ENCODE data around the gene LRRC25. TPM values are rescaled to one million over a fixed set of nuclear protein-coding genes. Genes with fewer than 3 reads are reported as not detected.
A peak's percentile ranks its signal among the peaks of the same experiment; 100 is the strongest.
"Not testable (repeated sequence)": the region's sequence is repeated elsewhere in the genome, so short reads cannot be mapped to it uniquely, and the experiment has no call there.

Gene LRRC25
- total RNA-seq, 1 donor from 2014 or later = not detected

DNA sequence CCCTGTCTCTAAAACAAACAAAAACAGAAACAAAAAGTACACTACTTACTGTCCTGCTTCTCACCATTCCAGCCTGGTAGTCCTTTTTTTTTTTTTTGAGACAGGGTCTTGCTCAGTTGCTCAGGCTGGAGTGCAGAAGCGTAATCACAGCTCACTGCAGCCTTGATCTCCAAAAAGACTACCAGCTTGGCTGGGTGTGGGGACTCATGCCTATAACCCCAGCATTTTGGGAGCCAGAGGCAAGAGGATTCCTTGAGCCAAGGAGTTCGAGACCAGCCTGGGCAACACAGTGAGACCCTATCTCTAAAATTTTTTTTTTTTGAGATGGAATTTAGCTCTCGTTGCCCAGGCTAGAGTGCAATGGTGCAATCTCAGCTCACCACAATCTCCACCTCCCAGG lies 16.6 kb downstream of the LRRC25 start:
- no peak for DNase-seq (ENCODE audit: low read depth in 2 of 2)

DNA sequence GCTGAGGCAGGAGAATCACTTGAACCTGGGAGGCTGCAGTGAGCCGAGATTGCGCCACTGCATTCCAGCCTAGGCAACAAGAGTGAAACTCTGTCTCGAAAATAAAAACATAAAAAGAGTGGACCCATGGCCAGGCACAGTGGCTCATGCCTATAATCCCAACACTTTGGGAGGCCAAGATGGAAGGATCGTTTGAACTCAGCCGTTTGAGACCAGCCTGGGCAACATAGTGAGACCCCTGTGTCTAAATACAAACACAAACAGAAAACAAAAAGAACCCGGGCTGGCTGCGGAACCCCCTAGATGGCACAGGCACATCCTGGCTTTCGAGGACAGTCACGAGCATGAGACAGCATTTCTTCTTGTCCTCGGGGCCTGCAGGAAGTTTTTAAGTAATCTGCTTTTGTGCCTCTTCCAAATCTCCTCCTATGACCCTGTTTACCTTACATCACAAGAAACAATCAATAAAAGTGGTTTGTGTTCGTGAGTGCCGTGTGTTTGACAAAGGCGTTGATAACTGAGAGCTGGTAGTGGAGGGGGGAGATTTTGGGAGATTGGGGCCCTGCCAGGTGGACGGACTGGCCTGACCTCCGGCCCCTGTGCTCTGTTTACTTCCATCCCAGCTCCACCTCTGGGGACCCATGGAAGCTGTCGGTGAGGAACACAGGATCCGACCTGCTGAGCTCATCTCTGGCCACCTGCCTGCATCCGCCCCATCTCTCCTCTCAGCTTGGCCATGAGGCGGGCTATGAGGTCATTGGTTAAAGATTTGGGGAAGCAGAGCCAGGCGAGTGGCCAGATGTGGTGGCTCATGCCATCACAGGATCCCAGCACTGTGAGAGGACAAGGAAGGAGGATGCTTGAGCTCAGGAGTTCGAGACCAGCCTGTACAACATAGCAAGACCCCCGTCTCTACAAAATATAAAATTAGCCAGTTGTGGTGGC lies 17.3 kb downstream of the LRRC25 start:
- peak; percentile 63 to 86 for DNase-seq (ENCODE audit: low read depth in 2 of 2)

DNA sequence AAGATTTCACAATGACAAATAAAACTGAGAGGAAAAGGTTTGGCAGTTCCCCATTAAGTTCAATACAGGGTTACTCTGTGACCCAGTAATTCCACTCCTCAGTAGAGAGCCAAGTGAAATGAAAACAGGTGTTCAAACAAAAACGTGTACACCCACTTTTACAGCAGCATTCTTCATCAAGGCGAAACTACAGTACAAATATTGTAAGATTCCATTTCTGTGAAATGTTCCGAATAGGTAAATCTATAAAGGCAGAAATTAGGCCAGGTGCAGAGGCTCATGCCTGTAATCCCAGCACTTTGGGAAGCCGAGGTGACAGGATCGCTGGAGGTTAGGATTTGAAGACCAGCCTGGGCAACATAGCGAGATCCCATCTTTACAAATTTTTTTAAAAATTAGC lies 20.4 kb downstream of the LRRC25 start:
- peak in 1 of 2 donors; percentile 50 for DNase-seq (ENCODE audit: low read depth in 2 of 2)

DNA sequence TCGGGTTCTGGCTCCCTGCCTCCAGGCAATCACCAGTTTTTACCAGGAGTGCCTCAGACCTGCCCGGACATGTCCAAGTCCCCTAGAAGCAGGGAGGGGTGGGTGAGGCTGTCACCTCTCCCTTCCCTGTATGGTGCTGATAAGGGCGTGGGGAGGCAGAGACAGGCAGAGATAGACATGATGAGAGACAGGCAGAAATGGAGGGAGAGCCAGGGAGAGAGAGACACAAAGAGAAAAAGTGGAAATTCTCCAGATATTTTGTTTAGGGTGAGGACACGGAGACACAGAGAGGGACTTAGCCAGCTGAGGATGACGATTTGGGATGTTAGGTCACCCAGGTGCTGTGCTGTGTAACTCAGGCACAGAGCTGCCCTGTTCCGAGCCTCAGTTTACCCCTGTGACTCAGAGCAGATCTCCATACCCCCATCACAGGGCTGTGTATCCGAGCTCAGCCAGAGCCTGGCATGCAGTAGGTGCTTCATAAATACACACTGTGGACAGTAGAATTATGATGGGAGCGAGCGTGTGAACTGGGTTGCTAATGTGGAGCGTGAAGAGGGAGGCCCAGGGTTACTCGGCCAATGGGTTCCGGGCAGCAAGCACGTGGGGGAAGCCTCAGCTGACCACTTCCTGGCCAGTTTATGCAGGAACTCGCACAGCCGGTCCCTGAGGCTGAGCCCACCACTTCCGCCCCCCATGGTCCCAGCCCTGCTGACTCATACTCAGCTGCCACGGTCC lies 23.4 kb downstream of the LRRC25 start:
- DNase-seq (ENCODE audit: low read depth in 2 of 2) = peak; percentile 97 to 99

DNA sequence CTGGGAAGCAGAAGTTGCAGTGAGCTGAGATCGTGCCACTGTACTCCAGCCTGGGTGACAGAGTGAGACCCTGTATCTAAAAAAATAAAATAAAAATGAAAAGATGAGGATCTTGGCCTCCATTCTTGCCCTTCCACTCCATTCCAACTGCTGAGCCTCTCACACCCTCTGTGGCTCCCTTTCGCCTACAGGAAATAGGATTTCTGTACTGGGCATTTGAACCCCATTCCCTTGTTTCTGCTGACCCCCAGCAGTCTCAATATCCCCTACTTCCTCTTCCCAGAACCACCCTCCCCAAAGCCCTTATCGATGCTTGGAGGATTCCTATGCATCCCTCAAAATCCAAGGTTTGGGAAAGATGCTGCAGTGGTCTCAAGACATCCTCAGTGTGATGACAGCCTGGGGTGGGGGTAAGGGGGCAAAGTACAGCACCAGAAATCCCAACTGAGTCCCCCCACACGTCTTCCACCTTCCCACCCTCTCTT lies 24.0 kb downstream of the LRRC25 start:
- no peak for DNase-seq (ENCODE audit: low read depth in 2 of 2)

DNA sequence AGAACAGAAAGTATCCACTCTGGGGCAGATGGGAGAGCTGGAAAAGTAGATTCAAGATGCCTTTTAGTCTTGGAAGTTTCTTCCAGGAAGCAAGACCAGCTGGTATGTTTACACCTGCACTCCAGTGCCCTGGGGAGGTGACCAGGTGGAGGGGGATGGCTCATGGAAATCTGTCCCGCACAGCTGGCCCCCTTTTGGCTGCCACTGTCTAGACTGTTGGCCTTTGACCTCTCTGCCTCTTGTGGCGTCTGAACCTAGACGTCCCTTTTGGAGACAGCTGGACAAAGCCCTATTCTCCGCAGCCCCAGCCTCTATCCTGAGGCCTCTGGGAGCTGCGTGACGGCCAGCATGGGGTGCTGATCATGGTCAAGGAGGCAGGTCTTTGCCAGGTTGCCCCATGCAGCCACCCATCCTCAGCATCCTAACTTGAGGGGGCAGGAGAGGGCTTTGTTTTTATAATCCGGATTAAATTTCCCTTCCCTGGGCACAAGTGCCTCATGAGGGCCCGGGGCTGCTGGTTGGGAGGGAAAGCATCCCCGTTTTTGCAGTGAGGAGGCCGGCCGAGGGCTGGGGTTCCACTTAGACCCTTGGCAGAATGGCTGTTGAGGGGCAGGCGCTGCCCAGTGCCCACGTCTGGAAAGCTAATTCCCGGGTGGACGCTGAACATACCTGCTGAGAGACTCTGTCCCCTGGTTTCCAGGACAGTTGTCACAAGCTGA lies 28.8 kb downstream of the LRRC25 start:
- no peak for DNase-seq (ENCODE audit: low read depth in 2 of 2)

DNA sequence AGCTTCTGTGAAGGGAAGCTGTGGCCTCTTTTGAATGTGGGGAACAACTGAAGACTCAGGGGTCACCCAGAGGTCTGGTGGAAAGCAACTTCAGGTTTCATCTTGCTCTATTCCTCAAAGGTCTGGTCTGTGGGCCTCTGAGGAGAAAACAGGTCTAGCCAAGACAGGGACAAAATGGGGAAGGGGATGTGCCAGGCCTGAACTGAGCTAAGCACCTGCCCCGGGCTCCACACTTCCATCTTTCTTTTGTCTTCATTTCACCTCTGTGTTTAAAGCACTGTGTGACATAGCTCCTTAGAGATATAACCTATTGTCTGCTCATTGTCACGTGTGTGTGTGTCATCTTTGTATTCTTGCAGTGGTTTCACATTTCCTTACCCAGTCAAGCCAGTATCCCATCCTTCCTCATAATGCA lies 31.4 kb downstream of the LRRC25 start:
- peak in 1 of 2 donors; percentile 75 for DNase-seq (ENCODE audit: low read depth in 2 of 2)

DNA sequence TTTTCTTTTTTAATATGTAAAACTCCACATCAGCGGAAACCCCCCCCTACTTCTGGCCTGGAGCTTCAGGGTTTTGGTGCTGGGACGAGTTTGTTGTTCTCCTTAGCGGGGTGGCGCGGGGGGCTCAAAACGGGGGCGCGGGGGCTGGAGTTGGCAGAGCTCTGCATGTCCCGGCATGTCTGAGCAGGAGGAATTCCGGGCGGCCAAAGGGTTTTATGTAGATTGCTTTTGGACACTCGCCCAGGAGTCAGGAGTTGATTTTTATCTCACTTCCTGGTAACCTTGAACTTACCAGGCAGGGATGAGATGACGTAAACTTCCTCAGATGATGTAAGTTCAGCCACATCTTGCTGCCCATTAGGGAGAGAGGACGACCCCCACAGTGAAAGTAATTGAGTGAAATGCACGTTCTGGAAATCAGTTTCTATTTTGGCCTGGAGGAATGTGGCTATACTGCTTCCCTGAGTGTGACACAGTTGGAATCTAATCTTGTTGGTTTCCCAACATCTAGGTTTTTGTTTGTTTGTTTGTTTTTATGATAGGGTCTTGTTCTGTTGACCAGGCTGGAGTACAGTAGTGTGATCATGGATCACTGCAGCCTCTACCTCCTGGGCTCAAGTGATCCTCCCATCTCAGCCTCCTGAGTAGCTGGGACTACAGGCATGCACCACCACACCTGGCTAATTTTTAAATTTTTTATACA lies 32.4 kb downstream of the LRRC25 start:
- DNase-seq (ENCODE audit: low read depth in 2 of 2) = peak; percentile 98 to 100

DNA sequence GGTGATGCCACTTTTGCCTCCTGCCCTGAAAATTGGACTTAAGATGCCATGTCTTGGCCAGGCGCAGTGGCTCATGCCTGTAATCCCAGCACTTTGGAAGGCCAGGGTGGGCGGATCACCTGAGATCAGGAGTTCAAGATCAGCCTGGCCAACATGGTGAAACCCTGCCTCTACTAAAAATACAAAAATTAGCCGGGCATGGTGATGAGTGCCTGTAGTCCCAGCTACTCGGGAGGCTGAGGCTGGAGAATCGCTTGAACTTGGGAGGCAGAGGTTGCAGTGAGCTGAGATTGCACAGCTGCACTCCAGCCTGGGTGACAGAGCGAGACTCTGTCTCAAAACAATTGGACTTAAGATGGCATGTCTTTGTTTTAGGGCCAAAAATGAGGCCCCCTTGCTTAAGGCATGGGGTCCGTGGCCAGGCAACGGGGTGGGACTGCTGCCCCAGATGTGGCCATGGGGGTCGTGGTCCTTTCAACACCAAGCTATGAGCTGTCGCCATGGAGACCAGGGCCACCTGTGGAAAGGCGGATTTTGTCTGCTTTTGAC lies 33.1 kb downstream of the LRRC25 start:
- peak in 1 of 2 donors; percentile 31 for DNase-seq (ENCODE audit: low read depth in 2 of 2)

DNA sequence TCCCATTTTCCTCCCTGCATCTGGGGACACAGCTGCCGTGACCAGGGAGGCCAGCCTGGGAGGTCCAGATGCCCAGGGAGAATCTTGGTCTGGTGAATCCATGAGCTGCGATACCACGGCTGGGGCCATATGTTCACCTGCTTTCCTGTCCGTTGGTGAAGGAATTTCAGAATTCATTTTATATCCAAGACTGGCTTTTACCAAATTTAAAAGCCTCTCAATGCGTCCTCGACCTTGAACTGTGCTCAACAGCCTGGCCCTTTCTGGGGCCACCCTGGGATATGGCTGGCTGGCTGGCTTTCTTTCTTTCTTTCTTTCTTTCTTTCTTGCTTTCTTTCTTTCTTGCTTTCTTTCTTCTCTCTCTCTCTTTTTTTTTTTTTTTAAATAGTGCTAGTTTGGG lies 33.6 kb downstream of the LRRC25 start:
- DNase-seq (ENCODE audit: low read depth in 2 of 2) = no peak

DNA sequence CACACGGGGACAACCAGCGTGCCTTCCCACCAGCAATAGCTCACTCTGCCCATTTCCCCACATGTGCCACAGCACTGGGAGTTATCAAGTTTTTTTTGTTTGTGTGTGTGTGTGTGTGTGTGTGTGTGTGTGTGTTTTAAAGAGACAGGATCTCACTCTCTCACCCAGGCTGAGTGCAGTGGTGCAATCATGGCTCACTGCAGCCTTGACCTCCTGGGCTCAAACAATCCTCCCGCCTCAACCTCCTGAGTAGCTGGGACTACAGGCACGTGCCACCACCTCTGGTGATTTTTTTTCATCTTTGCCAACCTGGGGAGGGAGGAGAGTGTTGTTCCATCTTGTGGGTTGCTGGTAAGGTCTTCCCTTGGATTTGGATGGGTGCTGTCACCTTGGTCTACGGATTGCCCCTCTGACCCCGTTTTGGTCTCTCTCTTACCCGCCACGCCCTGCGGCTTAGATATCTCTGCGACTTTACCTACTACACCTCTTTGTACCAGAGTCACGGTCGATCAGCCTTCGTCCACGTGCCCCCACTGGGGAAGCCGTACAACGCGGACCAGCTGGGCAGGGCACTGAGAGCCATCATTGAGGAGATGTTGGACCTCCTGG lies 34.4 kb downstream of the LRRC25 start:
- DNase-seq (ENCODE audit: low read depth in 2 of 2) = no peak

DNA sequence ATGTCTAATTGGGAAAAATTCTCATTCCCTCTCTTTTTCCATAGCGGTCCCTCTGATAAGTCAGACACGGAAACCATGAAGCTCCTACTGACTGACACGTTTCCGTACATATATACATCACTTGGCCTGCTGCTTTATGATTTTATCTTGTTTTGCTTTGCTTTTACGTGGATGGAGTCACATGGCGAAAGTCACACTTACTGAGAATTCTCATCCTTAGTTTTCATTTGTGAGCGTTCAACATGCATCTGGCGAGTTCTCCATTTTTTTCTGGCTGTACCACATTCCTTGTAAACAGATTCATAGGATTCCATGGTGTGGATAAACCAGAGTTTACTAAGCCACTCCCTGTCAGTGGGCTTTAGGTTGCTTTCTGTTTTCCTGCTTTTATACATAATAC lies 35.8 kb downstream of the LRRC25 start:
- DNase-seq (ENCODE audit: low read depth in 2 of 2) = peak in 1 of 2 donors; percentile 71

DNA sequence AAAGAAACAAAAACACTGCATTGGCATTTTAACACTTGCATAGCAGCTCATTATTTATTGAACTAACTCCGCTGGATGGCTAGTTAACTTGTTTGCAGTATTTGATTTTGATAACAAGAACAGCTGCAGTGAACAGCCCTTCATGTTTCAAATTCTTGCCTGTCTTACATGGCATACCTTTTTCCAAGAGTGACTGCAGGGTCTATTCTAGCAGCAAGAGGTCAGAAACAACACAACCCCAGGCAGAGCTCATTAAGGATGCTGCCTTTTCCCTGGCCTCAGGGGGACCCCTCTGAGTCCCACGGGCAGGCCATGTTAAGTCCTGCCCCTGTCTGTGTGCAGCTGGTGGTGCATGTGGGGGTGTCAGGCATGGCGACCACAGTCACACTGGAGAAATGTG lies 40.4 kb downstream of the LRRC25 start:
- DNase-seq (ENCODE audit: low read depth in 2 of 2) = no peak

DNA sequence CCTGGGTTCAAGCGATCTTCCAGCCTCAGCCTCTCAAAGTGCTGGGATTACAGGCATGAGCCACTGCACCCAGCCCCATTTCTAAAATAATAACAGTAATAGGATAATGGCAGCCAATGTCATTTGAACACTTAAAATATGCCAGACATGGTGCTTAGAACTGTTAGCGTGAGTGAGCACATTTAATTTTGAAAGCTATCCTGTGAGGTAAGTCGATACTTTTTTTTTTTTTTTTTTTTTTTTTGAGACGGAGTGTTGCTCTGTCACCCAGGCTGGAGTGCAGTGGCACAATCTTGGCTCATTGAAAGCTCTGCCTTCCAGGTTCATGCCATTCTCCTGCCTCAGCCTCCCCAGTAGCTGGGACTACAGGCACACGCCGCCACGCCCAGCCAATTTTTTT lies 42.7 kb downstream of the LRRC25 start:
- DNase-seq (ENCODE audit: low read depth in 2 of 2) = not testable (repeated sequence)

DNA sequence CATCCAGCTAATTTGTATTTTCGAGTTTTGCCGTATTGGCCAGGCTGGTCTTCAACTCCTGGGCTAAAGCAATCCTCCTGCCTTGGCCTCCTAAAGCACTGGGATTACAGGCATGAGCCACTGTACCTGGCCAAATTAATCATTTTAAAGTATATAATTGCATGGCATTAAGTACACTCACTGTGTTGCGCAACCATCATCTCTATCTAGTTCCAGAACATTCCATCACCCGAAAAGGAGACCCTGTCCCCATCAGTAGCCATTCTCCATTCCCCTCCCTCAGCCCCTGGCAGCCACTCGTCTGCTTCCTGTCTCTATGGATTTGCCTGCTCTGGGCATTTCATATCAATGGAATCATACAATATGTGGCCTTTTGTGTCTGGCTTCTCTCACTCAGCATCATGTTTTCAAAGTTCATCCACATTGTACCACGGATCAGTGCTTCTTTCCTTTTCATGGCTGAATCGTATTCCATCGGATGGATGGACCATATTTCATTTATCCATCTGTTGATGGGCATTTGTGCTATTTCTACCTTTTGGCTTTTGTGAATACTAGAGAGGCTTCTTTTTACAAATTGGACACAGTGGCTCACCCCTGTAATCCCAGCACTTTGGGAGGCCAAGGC lies 43.9 kb downstream of the LRRC25 start:
- DNase-seq (ENCODE audit: low read depth in 2 of 2) = no peak

DNA sequence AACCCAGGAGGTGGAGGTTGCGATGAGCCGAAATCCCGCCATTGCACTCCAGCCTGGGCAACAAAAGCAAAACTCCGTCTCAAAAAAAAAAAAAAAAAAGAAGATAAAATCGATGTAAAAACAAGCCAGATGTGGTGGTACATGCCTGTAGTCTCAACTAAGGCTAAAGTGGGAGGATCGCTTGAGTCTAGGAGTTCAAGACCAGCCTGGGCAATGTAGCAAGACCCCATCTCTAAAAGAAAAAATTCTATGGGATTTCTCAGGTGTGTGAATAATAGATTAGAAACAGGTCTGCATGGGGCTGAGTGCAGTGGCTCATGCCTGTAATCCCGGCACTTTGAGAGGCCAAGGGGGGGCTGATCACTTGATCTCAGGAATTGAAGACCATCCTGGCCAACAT lies 45.9 kb downstream of the LRRC25 start:
- DNase-seq (ENCODE audit: low read depth in 2 of 2) = no peak

DNA sequence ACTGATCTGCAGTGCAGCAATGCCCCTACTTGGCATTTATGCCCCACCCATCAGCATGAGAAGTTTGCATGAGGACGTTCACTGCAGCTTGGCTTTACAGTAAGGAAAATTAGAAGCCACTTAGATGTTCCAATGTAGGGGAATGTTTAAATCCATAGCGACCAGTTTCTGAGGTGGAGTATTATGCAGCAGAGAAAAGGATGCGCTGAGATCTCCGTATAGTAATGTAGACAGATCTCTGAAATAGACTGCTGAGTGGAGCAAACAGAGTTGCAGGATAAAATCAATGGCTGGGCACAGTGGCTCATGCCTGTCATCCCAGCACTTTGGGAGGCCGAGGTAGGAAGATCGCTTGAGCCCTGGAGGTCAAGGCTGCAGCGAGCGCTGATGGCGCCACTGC lies 46.9 kb downstream of the LRRC25 start:
- DNase-seq (ENCODE audit: low read depth in 2 of 2) = no peak

DNA sequence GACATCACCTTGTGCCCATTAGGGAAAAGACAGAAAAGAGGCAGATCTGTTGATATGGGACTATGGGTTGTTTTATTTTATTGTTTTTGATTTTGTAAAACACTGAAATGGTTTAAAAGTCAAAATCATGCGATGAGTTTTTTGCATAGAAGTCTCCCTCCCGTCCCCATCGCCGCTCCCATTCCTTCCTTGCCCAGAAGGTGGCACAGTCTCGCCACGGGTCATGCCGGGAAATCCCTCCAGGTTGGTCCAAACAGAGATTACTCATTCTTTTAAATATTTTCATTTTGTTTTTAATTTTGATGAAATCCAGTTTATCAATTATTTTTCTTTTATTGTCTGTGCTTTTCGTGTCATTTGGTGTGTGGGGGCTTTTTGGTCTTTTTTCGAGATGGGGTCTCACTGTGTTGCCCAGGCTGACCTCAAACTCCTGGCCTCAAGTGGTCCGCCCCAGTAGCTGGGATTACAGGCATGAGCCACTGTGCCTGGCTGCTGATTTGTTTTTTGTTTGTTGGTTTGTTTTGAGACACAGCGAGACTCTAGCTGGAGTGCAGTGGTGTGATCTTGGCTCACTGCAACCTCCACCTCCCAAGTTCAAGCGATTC lies 47.8 kb downstream of the LRRC25 start:
- peak; percentile 47 to 68 for DNase-seq (ENCODE audit: low read depth in 2 of 2)

DNA sequence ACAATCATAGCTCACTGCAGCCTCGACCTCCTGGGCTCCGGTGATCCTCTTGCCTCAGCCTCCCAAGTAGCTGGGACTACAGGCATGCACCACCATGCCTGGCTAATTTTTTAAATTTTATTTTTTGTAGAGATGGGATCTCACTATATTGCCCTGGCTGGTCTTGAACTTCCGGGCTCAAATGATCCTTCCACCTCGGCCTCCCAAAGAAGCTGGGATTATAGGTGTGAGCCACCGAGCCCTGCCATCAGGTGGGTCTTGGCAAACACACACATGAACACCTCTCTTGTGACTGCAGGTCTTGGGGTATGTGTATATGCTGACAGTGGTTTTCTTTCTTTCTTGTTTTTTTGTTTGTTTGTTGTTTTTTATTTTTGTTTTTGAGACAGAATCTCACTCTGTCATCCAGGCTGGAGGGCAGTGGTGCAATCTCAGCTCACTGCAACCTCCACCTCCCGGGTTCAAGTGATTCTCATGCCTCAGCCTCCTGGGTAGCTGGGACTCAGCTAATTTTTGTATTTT lies 48.5 kb downstream of the LRRC25 start:
- not testable (repeated sequence) for DNase-seq (ENCODE audit: low read depth in 2 of 2)

Measured in dermis microvascular lymphatic vessel endothelial cell (primary cell).